Epidermal melanocyte (primary cell): ENCODE data around the gene ASTN2.

ENCODE experiments used
- DNase-seq: peaks from one replicate; pipeline ENCODE4 v3.0.0; 2011; ENCODE audit warnings: low spot score; ENCODE audit not compliant: insufficient read length

ASTN2 gene

GRCh38 chr9:117300371-117301110 is 114.3 kb downstream of the ASTN2 start:
- DNase-seq: no peak

GRCh38 chr9:117296453-117296852 is 118.4 kb downstream of the ASTN2 start:
- DNase-seq: no peak

GRCh38 chr9:117293206-117294114 is 121.4 kb downstream of the ASTN2 start:
- DNase-seq: no peak

- DNase-seq: no peak
These were observed 123.8 kb downstream of the ASTN2 start for GRCh38 chr9:117290856-117291622.

- DNase-seq: no peak
These were observed 124.5 kb downstream of the ASTN2 start for GRCh38 chr9:117290306-117290840.

GRCh38 chr9:117286245-117286644 is 128.6 kb downstream of the ASTN2 start:
- DNase-seq: no peak

GRCh38 chr9:117284414-117284813 is 130.4 kb downstream of the ASTN2 start:
- DNase-seq: no peak

GRCh38 chr9:117282541-117282940 is 132.3 kb downstream of the ASTN2 start:
- no peak for DNase-seq

GRCh38 chr9:117278471-117279035 is 136.3 kb downstream of the ASTN2 start:
- DNase-seq: no peak

- DNase-seq: no peak
These were observed 136.8 kb downstream of the ASTN2 start for GRCh38 chr9:117278020-117278419.

- no peak for DNase-seq
These were observed 138.4 kb downstream of the ASTN2 start for GRCh38 chr9:117276444-117276843.

- DNase-seq: no peak
These were observed 141.2 kb downstream of the ASTN2 start for GRCh38 chr9:117273612-117274011.

GRCh38 chr9:117268847-117269446 is 145.9 kb downstream of the ASTN2 start:
- no peak for DNase-seq

GRCh38 chr9:117266855-117267497 is 147.9 kb downstream of the ASTN2 start:
- DNase-seq: no peak

GRCh38 chr9:117265253-117265652 is 149.6 kb downstream of the ASTN2 start:
- no peak for DNase-seq

GRCh38 chr9:117258184-117258866 is 156.5 kb downstream of the ASTN2 start:
- no peak for DNase-seq

GRCh38 chr9:117253261-117253660 is 161.6 kb downstream of the ASTN2 start:
- DNase-seq: no peak

- DNase-seq: no peak
These were observed 164.1 kb downstream of the ASTN2 start for GRCh38 chr9:117250610-117251215.

- DNase-seq: no peak
These were observed 165.1 kb downstream of the ASTN2 start for GRCh38 chr9:117249799-117250198.
